ENCODE measurements around the gene COP1.

DNA sequence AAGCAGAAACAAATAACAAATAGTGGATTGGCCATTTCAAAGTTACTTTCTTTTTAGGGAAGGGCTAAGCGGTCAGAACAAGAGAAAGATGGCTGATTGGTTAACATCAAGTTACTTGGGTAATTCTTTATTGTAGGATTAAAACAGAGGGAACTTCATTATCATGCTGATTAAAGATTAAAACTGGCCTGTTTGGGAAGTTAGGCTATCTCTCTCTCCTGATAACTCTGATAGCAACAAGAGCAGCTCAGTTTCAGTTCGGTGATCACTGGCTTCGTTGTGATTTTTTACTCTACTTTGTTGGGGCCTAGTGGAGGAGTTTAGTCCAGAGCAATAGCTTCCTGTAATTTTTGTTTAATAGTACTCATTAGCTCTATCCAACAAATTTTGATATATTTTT, 20.5 kb upstream of the COP1 start:
- TF ChIP-seq ARNTL (CRISPR knock-in tag; IDR thresholded peaks at IDR 0.05; ENCODE audit: borderline replicate concordance, low read depth) (no peak), BACH2 (CRISPR knock-in tag; IDR thresholded peaks at IDR 0.05; ENCODE audit: borderline replicate concordance) (no peak), CSDC2 (CRISPR knock-in tag; IDR thresholded peaks at IDR 0.05) (no peak), ZC3H10 (CRISPR knock-in tag; IDR thresholded peaks at IDR 0.05) (no peak), PPARA (CRISPR knock-in tag; IDR thresholded peaks at IDR 0.05; ENCODE audit: borderline replicate concordance) (no peak), ZFP3 (CRISPR knock-in tag; IDR thresholded peaks at IDR 0.05) (no peak), ESRRG (CRISPR knock-in tag; IDR thresholded peaks at IDR 0.05) (no peak), OSR1 (CRISPR knock-in tag; IDR thresholded peaks at IDR 0.05) (no peak)
- TF ChIP-seq, protein P1, sequence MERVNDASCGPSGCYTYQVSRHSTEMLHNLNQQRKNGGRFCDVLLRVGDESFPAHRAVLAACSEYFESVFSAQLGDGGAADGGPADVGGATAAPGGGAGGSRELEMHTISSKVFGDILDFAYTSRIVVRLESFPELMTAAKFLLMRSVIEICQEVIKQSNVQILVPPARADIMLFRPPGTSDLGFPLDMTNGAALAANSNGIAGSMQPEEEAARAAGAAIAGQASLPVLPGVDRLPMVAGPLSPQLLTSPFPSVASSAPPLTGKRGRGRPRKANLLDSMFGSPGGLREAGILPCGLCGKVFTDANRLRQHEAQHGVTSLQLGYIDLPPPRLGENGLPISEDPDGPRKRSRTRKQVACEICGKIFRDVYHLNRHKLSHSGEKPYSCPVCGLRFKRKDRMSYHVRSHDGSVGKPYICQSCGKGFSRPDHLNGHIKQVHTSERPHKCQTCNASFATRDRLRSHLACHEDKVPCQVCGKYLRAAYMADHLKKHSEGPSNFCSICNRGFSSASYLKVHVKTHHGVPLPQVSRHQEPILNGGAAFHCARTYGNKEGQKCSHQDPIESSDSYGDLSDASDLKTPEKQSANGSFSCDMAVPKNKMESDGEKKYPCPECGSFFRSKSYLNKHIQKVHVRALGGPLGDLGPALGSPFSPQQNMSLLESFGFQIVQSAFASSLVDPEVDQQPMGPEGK (CRISPR knock-in tag; IDR thresholded peaks at IDR 0.05; ENCODE audit: borderline replicate concordance) = no peak
- TF ChIP-seq, protein P2, sequence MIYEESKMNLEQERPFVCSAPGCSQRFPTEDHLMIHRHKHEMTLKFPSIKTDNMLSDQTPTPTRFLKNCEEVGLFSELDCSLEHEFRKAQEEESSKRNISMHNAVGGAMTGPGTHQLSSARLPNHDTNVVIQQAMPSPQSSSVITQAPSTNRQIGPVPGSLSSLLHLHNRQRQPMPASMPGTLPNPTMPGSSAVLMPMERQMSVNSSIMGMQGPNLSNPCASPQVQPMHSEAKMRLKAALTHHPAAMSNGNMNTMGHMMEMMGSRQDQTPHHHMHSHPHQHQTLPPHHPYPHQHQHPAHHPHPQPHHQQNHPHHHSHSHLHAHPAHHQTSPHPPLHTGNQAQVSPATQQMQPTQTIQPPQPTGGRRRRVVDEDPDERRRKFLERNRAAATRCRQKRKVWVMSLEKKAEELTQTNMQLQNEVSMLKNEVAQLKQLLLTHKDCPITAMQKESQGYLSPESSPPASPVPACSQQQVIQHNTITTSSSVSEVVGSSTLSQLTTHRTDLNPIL (CRISPR knock-in tag; IDR thresholded peaks at IDR 0.05; ENCODE audit: low read depth) = no peak

Measured in SK-N-SH treated with all-trans-retinoic acid at 6 μM for 48 hours (cell line).